T-helper 1 cell treated with Interleukin-12 subunit alpha and Interleukin-12 subunit beta and Interleukin-4 antibody, amounts not matched to agents 30 μg/mL and 1 μg/mL, for 36 hours (primary cell): ENCODE results near the gene GRID2IP.

ENCODE experiments used
- H3K27ac Mint-ChIP-seq: one replicate; pipeline ENCODE4 v1.8.0; 2021; ENCODE audit warnings: mild to moderate bottlenecking, mixed read lengths
- H3K27me3 Mint-ChIP-seq: one replicate; pipeline ENCODE4 v1.8.0; 2021; ENCODE audit warnings: low read depth, mixed read lengths
- H3K36me3 Mint-ChIP-seq: one replicate; pipeline ENCODE4 v1.8.0; 2021; ENCODE audit warnings: low read depth, mixed read lengths
- H3K4me1 Mint-ChIP-seq: one replicate; pipeline ENCODE4 v1.8.0; 2021; ENCODE audit warnings: low read depth, mixed read lengths
- H3K4me3 Mint-ChIP-seq: one replicate; pipeline ENCODE4 v1.8.0; 2021; ENCODE audit warnings: mild to moderate bottlenecking, moderate library complexity, mixed read lengths
- H3K9me3 Mint-ChIP-seq: one replicate; pipeline ENCODE4 v1.8.0; 2021; ENCODE audit warnings: mixed read lengths

Gene GRID2IP

GRCh38 chr7:6575281-6576023, 24.2 kb upstream of the GRID2IP start:
- no peaks in the 10 kb centered on the region for H3K9me3 Mint-ChIP-seq
- H3K27me3 Mint-ChIP-seq: no peaks in the 10 kb centered on the region
- peak overlapping the region; percentile 26 for H3K4me3 Mint-ChIP-seq
- peaks cover 8% of the 10 kb centered on the region for H3K4me1 Mint-ChIP-seq
- no peak overlapping the region for H3K27ac Mint-ChIP-seq
- peaks cover 2% of the 10 kb centered on the region for H3K36me3 Mint-ChIP-seq

- H3K27me3 Mint-ChIP-seq: no peaks in the 10 kb centered on the region
- H3K4me1 Mint-ChIP-seq: peaks cover 3% of the 10 kb centered on the region
- no peak overlapping the region for H3K4me3 Mint-ChIP-seq
- no peaks in the 10 kb centered on the region for H3K9me3 Mint-ChIP-seq
- H3K36me3 Mint-ChIP-seq: no peaks in the 10 kb centered on the region
- no peak overlapping the region for H3K27ac Mint-ChIP-seq
These were observed 20.0 kb upstream of the GRID2IP start for GRCh38 chr7:6571160-6571779.

- Mint-ChIP-seq H3K36me3 (no peaks in the 10 kb centered on the region), H3K27ac (no peak overlapping the region), H3K9me3 (no peaks in the 10 kb centered on the region), H3K4me3 (no peak overlapping the region), H3K4me1 (no peaks in the 10 kb centered on the region), H3K27me3 (no peaks in the 10 kb centered on the region)
These were observed 16.6 kb upstream of the GRID2IP start for GRCh38 chr7:6567886-6568285.

- no peaks in the 10 kb centered on the region for H3K36me3 Mint-ChIP-seq
- no peaks in the 10 kb centered on the region for H3K4me1 Mint-ChIP-seq
- no peaks in the 10 kb centered on the region for H3K9me3 Mint-ChIP-seq
- no peaks in the 10 kb centered on the region for H3K27me3 Mint-ChIP-seq
- no peak overlapping the region for H3K4me3 Mint-ChIP-seq
- no peak overlapping the region for H3K27ac Mint-ChIP-seq
These were observed 14.4 kb upstream of the GRID2IP start for GRCh38 chr7:6565655-6566054.

- Mint-ChIP-seq H3K27ac (no peak overlapping the region), H3K27me3 (peaks cover 6% of the 10 kb centered on the region), H3K4me3 (no peak overlapping the region), H3K36me3 (no peaks in the 10 kb centered on the region), H3K4me1 (no peaks in the 10 kb centered on the region), H3K9me3 (no peaks in the 10 kb centered on the region)
These were observed 12.9 kb upstream of the GRID2IP start for GRCh38 chr7:6563936-6564770.

- Mint-ChIP-seq H3K9me3 (no peaks in the 10 kb centered on the region), H3K4me3 (no peak overlapping the region), H3K27me3 (peaks cover 6% of the 10 kb centered on the region), H3K4me1 (no peaks in the 10 kb centered on the region), H3K36me3 (no peaks in the 10 kb centered on the region), H3K27ac (no peak overlapping the region)
These were observed 10.8 kb upstream of the GRID2IP start for GRCh38 chr7:6562106-6562505.

GRCh38 chr7:6559896-6560295, 8.6 kb upstream of the GRID2IP start:
- no peak overlapping the region for H3K4me3 Mint-ChIP-seq
- H3K4me1 Mint-ChIP-seq: peaks cover 3% of the 10 kb centered on the region
- H3K36me3 Mint-ChIP-seq: no peaks in the 10 kb centered on the region
- H3K9me3 Mint-ChIP-seq: no peaks in the 10 kb centered on the region
- H3K27me3 Mint-ChIP-seq: peaks cover 6% of the 10 kb centered on the region
- no peak overlapping the region for H3K27ac Mint-ChIP-seq

- H3K4me3 Mint-ChIP-seq: no peak overlapping the region
- no peak overlapping the region for H3K27ac Mint-ChIP-seq
- H3K4me1 Mint-ChIP-seq: peaks cover 6% of the 10 kb centered on the region
- peaks cover 6% of the 10 kb centered on the region for H3K27me3 Mint-ChIP-seq
- H3K9me3 Mint-ChIP-seq: no peaks in the 10 kb centered on the region
- H3K36me3 Mint-ChIP-seq: no peaks in the 10 kb centered on the region
These were observed 7.6 kb upstream of the GRID2IP start for GRCh38 chr7:6558837-6559236.

- no peak overlapping the region for H3K4me3 Mint-ChIP-seq
- no peaks in the 10 kb centered on the region for H3K9me3 Mint-ChIP-seq
- H3K27ac Mint-ChIP-seq: no peak overlapping the region
- H3K36me3 Mint-ChIP-seq: no peaks in the 10 kb centered on the region
- peaks cover 6% of the 10 kb centered on the region for H3K4me1 Mint-ChIP-seq
- peaks cover 6% of the 10 kb centered on the region for H3K27me3 Mint-ChIP-seq
These were observed 4.9 kb upstream of the GRID2IP start for GRCh38 chr7:6556196-6556595.

GRCh38 chr7:6554848-6555247, 3.6 kb upstream of the GRID2IP start:
- H3K4me1 Mint-ChIP-seq: peaks cover 6% of the 10 kb centered on the region
- peaks cover 4% of the 10 kb centered on the region for H3K27me3 Mint-ChIP-seq
- H3K4me3 Mint-ChIP-seq: peak overlapping the region; percentile 61
- no peaks in the 10 kb centered on the region for H3K36me3 Mint-ChIP-seq
- H3K9me3 Mint-ChIP-seq: no peaks in the 10 kb centered on the region
- H3K27ac Mint-ChIP-seq: peak overlapping the region; percentile 91

GRCh38 chr7:6553448-6554044, 2.3 kb upstream of the GRID2IP start:
- Mint-ChIP-seq H3K4me1 (peaks cover 6% of the 10 kb centered on the region), H3K27me3 (no peaks in the 10 kb centered on the region), H3K4me3 (no peak overlapping the region), H3K36me3 (no peaks in the 10 kb centered on the region), H3K27ac (no peak overlapping the region), H3K9me3 (no peaks in the 10 kb centered on the region)

- Mint-ChIP-seq H3K4me1 (no peaks in the 10 kb centered on the region), H3K9me3 (no peaks in the 10 kb centered on the region), H3K27ac (no peak overlapping the region), H3K4me3 (no peak overlapping the region), H3K27me3 (no peaks in the 10 kb centered on the region), H3K36me3 (no peaks in the 10 kb centered on the region)
These were observed 3.9 kb downstream of the GRID2IP start for GRCh38 chr7:6547400-6547799.

GRCh38 chr7:6546498-6547251, 4.6 kb downstream of the GRID2IP start:
- Mint-ChIP-seq H3K4me1 (no peaks in the 10 kb centered on the region), H3K36me3 (no peaks in the 10 kb centered on the region), H3K9me3 (no peaks in the 10 kb centered on the region), H3K4me3 (no peak overlapping the region), H3K27ac (no peak overlapping the region), H3K27me3 (no peaks in the 10 kb centered on the region)
